ENCODE results near the gene SRP72.

SRP72 gene

DNA sequence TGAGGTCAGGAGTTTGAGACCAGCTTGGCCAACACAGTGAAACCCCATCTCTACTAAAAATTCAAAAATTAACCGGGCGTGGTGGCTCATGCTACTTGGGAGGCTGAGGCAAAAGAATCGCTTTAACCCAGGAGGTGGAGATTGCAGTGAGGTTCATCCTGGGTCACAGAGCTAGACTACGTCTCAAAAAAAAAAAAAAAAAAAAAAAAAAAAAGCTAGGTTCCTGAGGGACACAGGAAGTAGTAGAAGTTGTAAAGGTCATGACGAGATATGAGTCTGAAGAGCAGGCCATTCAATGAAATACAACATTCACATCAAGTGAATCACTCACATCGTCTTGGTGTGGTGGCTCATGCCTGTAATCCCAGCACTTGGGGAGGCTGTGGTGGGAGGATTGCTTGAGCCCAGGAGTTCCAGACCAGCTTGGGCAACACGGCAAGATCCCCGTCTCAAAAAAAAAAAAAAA is 1.1 kb upstream of the SRP72 start:
- peak; percentile 23 for DNase-seq

DNA sequence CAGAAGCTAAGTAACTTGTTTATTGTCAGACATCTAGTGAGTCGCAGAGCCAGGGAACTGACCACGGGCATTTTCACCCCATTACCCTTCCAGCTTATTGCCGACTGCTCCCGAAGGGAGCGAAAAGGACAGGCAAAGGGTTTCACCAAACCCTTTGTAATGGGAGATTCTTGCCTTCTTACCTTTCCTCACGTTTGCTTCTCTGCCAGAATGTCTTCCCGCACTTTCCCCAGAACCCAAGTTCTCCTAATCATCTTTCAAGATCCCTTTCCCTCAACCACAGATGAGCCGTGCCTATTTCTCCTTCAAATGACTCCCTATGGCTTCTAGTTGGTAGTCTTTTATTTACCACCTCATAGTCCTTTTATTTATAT is 520 bp upstream of the SRP72 start:
- no peak for DNase-seq

DNA sequence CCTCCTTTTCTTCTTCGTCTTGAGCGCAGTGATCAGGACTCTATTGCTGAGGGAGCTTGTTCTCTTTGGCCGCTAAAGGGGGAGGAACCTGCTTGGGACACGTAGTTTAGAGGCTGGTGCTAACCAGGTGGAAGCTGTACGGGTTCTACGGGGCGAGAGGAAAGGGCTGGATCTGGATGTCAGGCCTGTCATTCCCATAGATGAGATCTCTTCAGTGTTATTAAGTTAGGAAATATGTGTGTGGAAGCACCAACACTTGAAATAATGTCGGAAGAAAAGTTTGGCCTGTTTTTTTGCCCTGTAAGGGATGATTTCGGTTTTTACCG is 643 bp downstream of the SRP72 start:
- DNase-seq: no peak

- no peak for DNase-seq
Observed at GRCh38 chr4:56469489-56470210, 2.2 kb downstream of the SRP72 start.

DNA sequence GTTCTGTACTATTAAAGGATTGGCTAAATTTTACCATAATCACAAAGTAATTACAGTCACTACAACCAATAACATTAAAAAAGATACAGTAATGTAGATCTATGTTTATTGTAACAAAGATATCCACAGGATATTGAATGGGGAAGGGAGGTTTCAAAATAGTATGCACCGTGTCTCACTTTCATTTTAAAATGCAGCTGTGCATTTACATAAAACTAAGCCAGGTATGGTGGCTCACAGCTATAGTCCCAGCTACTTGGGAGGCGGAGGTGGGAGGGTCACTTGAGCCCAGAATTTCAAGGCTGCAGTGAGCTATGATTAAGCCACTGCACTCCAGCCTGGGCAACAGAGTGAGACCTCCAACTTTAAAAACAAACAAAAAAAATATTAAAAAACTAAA is 8.5 kb downstream of the SRP72 start:
- no peak for DNase-seq

GRCh38 chr4:56477192-56477702 is 9.8 kb downstream of the SRP72 start:
- no peak for DNase-seq

GRCh38 chr4:56480691-56481090 is 13.3 kb downstream of the SRP72 start:
- no peak for DNase-seq

- DNase-seq: no peak
Observed at GRCh38 chr4:56496241-56496640, 28.8 kb downstream of the SRP72 start.

DNA sequence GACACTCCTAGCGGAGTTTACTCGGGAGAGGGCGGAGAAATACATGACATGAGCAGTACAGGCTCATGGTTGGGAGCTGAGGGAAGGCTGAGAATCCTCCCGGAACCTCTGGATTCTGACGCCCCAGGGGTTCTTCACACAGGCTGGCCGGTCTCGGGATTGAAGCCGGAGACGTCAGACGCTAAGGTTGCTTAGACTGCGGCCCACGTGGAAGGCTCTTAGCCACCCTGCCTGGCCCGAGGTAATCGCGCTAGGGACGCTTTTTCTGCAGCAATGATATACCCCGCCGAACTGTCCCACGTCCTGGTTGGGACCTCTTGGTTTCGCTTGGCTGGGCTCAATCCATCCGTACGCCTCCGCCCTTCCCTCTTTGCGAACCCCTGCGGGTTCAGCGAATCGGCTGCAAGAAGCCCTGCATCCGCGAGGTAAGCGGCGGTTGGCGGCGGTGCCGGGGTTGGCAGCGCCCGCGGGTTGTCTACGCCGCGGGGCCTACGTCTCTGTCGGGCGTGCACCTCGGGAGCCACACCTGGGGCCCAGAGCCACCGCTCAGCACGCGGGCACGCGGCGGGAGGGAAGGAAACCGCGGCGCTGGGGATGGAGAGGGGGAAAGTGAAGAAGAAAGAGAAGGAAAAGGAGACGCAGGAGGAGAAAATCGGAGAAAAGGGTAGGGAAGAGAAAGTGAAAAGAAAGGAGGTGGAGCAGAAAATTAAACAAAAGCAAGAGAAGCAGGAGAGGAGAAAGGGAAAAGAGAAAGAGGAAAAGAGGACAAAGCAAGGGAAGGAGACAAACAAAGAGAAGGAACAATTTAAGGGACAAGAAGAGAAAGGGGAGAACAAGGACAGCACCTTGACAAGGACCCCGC is 38.1 kb downstream of the SRP72 start, which contains the start of gene ARL9:
TSS of gene ARL9 (plus strand) at position 523 of the 862 bp plus-strand sequence. CDS start at position 595, 72 bp downstream.
- DNase-seq: peak; percentile 78

DNA sequence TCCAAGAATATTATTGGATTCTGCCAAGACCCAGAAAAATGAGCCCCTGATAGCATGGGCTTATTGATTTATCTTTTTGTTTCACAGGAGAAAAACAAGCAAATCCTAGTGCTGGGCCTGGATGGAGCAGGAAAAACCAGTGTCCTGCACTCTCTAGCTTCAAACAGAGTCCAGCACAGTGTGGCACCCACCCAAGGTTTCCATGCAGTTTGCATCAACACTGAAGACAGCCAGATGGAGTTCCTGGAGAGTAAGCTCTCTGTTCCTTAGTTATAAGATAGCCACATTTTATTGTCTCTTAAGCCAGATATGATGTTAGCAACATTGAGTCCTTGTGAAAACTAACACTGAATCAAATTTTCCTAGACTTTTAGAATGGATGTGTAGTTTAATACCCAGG is 43.7 kb downstream of the SRP72 start:
- DNase-seq: no peak

GRCh38 chr4:56512166-56512565 is 44.7 kb downstream of the SRP72 start:
- DNase-seq: no peak

DNA sequence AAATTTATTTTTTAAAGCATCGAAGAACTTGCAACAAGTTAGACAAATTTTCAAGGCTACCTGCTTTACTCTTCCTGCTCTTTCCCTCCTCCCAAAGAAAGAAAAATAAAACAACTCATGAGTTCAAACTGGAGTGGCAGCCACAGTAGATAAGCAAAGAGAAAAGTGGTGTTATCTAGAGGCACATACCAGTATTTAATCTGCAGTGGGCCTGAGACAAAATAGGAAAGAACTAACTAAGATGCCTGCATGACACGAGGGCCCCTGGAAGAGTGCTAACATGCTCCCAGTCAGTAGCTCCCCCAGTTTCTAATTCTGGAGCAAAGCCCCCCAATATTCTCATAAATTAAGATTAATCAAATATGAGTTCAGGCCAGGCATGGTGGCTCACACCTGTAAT is 46.1 kb downstream of the SRP72 start:
- no peak for DNase-seq

- DNase-seq: peak; percentile 78
Observed at GRCh38 chr4:56530269-56531148, 63.1 kb downstream of the SRP72 start.

- no peak for DNase-seq
Observed at GRCh38 chr4:56531149-56531770, 63.8 kb downstream of the SRP72 start.

- no peak for DNase-seq
Observed at GRCh38 chr4:56531823-56532222, 64.4 kb downstream of the SRP72 start.

DNA sequence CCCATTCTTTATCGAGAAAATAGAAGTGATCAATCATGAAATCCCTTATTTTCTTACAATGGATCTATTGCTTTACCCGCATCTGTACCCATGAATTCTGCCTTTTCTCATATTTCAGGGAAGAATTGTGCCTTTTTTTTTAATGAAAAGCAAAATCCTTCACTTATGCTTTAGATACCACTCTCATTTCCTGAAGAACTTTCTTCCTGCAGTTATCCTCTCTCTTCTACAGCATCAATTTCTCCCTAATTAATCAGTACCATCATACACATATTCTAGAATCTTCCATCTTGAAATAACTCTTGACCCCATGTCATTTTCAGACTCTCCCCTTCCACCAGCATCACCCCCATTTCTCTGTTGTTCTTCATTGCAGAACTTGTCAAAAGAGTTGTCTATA is 64.8 kb downstream of the SRP72 start:
- no peak for DNase-seq

DNA sequence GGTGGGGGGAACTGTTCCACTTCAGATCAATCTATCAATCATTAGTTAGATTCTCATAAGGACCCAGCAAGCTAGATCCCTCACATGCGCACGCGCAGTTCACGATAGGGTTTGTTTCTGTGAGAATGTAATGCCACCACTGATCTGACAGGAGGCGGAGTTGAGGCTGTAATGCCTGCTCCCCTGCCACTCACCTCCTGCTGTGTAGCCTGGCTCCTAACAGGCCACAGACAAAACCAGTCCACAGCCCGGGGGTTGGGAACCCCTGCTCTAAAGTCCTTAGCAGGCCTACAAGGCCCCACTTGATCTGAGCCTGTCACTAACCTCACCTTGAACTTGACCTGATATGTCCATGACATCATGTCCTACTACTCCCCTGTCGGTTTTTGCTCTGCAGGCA is 68.5 kb downstream of the SRP72 start:
- DNase-seq: no peak

GRCh38 chr4:56537147-56537546 is 69.7 kb downstream of the SRP72 start:
- DNase-seq: no peak

DNA sequence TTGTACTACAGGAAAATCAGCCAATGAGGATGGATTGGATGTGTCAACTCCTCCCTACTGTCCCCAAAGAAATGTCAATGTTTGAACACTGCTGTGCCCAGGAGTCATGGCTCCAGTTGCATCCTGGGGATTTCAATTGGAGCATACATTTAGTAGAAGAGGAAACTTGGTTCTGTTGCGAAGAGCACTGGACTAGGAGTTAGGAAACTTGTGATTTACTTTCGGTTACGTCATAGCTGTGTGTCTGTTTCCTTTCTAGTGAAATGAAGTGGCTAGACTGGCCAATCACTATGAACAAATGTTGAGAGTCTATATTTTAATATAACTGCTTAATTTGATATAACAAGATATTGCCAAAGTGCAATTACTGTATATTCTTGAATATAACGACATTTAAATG is 73.4 kb downstream of the SRP72 start:
- no peak for DNase-seq

GRCh38 chr4:56544573-56545131 is 77.2 kb downstream of the SRP72 start:
- peak; percentile 92 for DNase-seq

DNA sequence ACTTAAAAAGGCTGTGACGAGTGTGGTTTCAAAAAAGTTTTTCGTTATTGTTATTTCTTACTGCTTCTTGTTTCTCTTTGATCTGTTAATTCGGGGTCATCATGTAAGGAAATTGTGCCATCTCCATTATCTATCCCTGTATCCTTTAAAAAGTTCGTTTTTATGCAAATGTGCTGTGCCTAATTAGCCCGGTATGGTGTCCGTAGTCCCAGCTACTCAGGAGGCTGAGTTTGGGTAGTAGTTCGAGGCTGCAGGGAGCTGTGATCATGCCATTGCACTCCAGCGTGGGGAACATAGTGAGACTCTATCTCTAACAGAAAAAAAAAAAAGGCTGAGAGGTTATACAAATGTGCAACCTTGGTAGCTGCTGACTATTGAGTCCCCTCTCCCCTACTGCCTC is 83.2 kb downstream of the SRP72 start:
- DNase-seq: no peak

- DNase-seq: no peak
Observed at GRCh38 chr4:56551516-56551915, 84.1 kb downstream of the SRP72 start.
